B cell (primary cell): ENCODE data around the gene ANTXR1.

ENCODE experiments used
- EZH2 ChIP-seq: IDR thresholded peaks from 2 replicates; pipeline ENCODE4 v1.6.1; 2012; ENCODE audit warnings: borderline replicate concordance, low read depth, mild to moderate bottlenecking, moderate library complexity, low read length; ENCODE audit not compliant: insufficient read depth, poor library complexity, severe bottlenecking
- TF ChIP-seq, protein P1 (sequence below): fragments of 200-600 bp; IDR thresholded peaks from one replicate; pipeline ENCODE4 v1.8.0; 2022; ENCODE audit warnings: antibody characterized with exemption, mild to moderate bottlenecking

DNA sequence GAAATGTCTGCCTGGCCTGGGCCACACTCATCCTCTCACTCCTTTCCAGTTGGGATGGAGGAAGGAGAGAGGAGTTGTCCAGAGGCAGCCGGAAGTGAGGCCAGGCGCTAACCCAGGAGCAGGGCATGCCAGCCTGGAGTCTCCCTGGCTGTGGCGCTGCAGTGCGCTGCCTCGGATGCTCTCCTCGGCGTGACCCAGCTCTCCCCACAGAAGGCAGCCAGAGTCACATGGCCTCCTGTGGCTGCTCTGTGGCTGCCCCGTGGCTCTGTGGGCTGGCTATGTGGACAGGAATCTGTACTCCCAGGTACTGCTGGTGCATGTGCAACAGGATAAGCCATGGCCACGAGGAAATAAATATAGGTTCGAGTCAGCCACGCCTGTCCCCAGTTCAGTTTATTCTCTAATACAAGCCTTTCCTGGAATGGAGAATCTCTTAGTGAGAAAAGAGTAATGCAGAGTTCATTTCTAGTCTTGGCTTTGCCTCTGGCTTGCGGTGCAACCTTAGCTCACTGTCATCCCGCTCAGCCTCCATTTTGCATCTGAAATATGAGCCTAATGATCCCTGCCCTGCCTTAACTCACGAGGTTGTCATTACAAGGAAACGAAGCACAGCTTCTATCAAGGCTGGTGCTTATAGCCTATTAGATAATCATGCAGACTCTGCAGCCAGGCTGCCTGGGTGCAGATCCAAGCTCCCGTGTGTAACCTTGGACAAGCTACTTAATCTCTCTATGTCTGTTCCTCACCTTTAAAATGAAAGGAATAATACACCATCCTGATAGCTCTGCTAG, 106.3 kb downstream of the ANTXR1 start:
- TF ChIP-seq, protein P1, sequence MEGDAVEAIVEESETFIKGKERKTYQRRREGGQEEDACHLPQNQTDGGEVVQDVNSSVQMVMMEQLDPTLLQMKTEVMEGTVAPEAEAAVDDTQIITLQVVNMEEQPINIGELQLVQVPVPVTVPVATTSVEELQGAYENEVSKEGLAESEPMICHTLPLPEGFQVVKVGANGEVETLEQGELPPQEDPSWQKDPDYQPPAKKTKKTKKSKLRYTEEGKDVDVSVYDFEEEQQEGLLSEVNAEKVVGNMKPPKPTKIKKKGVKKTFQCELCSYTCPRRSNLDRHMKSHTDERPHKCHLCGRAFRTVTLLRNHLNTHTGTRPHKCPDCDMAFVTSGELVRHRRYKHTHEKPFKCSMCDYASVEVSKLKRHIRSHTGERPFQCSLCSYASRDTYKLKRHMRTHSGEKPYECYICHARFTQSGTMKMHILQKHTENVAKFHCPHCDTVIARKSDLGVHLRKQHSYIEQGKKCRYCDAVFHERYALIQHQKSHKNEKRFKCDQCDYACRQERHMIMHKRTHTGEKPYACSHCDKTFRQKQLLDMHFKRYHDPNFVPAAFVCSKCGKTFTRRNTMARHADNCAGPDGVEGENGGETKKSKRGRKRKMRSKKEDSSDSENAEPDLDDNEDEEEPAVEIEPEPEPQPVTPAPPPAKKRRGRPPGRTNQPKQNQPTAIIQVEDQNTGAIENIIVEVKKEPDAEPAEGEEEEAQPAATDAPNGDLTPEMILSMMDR = no peak
- no peak for TF ChIP-seq EZH2
